HG02943 (cell line): ENCODE data around the gene CHP1.
"Not testable (repeated sequence)": the region's sequence is repeated elsewhere in the genome, so short reads cannot be mapped to it uniquely, and the experiment has no call there.

Source experiments
- ATAC-seq: cut with Tn5 transposase; IDR thresholded peaks from one replicate; pipeline ENCODE4 v1.9.1; 2021; ENCODE audit warnings: mild to moderate bottlenecking, low read depth, moderate library complexity; ENCODE audit not compliant: unreplicated experiment

CHP1 gene

GRCh38 chr15:41289953-41290352, 58.9 kb downstream of the CHP1 start:
- no peak for ATAC-seq

GRCh38 chr15:41291065-41291631, 60.1 kb downstream of the CHP1 start:
- ATAC-seq: peak; percentile 65

GRCh38 chr15:41292521-41292920, 61.5 kb downstream of the CHP1 start:
- ATAC-seq: no peak

- ATAC-seq: not testable (repeated sequence)
Observed at GRCh38 chr15:41301139-41301538, 70.1 kb downstream of the CHP1 start.

GRCh38 chr15:41301587-41301986, 70.5 kb downstream of the CHP1 start:
- ATAC-seq: no peak

- ATAC-seq: no peak
Observed at GRCh38 chr15:41304149-41304770, 73.2 kb downstream of the CHP1 start.

- no peak for ATAC-seq
Observed at GRCh38 chr15:41307679-41308078, 76.6 kb downstream of the CHP1 start.

GRCh38 chr15:41309226-41309905, 78.3 kb downstream of the CHP1 start:
- ATAC-seq: no peak

GRCh38 chr15:41320805-41321330, 89.8 kb downstream of the CHP1 start:
- ATAC-seq: not testable (repeated sequence)

- ATAC-seq: no peak
Observed at GRCh38 chr15:41323611-41324010, 92.5 kb downstream of the CHP1 start.

GRCh38 chr15:41331281-41331680, 100.2 kb downstream of the CHP1 start:
- no peak for ATAC-seq
